Measurements from ENCODE around the gene DGKB.

- TF ChIP-seq, protein P1, sequence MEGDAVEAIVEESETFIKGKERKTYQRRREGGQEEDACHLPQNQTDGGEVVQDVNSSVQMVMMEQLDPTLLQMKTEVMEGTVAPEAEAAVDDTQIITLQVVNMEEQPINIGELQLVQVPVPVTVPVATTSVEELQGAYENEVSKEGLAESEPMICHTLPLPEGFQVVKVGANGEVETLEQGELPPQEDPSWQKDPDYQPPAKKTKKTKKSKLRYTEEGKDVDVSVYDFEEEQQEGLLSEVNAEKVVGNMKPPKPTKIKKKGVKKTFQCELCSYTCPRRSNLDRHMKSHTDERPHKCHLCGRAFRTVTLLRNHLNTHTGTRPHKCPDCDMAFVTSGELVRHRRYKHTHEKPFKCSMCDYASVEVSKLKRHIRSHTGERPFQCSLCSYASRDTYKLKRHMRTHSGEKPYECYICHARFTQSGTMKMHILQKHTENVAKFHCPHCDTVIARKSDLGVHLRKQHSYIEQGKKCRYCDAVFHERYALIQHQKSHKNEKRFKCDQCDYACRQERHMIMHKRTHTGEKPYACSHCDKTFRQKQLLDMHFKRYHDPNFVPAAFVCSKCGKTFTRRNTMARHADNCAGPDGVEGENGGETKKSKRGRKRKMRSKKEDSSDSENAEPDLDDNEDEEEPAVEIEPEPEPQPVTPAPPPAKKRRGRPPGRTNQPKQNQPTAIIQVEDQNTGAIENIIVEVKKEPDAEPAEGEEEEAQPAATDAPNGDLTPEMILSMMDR (IDR thresholded peaks at IDR 0.05): no peak
- TF ChIP-seq EZH2 (IDR thresholded peaks at IDR 0.05): no peak
Measured at GRCh38 chr7:14875941-14876587, 26.5 kb downstream of the DGKB start.
